Measurements from ENCODE around the gene MED17.
"Not testable (repeated sequence)": the region's sequence is repeated elsewhere in the genome, so short reads cannot be mapped to it uniquely, and the experiment has no call there.

The MED17 gene

GRCh38 chr11:93757924-93758865 lies 25.9 kb upstream of the MED17 start:
- DNase-seq (ENCODE audit: low spot score): no peak

GRCh38 chr11:93759123-93759522 lies 25.0 kb upstream of the MED17 start:
- DNase-seq (ENCODE audit: low spot score): not testable (repeated sequence)

DNA sequence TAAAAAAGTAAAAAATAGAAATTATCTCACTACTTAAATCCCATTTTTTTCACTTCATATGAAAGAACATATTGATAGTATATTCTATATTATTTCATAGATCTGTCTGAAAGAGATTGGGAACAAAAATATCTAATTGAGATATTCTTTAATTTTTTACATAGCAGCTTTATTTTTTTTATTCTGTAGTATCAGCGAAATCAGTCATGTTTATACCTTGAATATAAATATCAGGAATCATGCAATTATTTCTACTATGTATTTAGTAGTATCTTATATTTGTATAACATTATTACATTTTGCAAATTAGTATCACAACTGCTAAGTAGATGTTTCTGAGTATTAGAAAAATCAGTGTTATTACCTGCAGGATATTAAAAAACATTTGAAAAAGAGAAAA lies 22.2 kb upstream of the MED17 start:
- no peak for DNase-seq (ENCODE audit: low spot score)

DNA sequence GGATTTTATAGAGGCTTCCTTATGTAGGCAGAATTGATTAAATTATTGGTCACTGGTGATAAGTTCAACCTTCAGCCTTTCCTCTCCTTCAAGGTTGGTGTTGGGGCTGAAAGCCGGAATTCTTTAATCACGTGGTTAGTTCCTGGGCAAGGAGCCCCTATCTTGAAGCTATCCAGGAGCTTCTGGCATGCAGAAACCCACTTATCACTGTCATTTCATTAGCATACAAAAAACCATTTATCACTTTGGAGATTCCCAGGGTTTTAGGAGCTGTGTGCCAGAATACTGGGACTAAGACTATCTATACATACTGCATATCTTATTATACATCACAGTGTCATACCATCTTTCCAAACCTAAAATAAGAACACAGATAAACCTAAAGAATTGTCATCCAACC lies 18.5 kb upstream of the MED17 start:
- no peak for DNase-seq (ENCODE audit: low spot score)

GRCh38 chr11:93766504-93766903 lies 17.6 kb upstream of the MED17 start:
- DNase-seq (ENCODE audit: low spot score): no peak

DNA sequence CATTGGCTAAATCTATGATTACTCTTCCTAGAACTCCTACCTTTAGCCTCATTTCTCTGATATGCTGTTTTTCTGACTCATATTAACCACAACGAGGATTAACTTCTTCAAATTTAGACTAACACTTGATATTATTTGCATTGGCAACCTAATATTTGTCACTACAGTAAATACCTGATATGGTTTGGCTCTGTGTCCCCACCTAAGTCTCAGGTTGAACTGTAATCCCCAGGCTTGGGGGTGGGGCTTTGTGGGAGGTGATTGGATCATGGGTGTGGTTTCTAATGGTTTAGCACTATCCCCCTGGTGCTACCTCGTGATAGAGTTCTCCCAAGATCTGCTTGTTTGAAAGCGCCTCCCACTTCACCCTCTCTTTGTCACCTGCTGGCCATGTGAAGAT lies 17.1 kb upstream of the MED17 start:
- no peak for DNase-seq (ENCODE audit: low spot score)

GRCh38 chr11:93770160-93770559 lies 13.9 kb upstream of the MED17 start:
- no peak for DNase-seq (ENCODE audit: low spot score)

GRCh38 chr11:93772123-93772522 lies 12.0 kb upstream of the MED17 start:
- DNase-seq (ENCODE audit: low spot score): no peak

DNA sequence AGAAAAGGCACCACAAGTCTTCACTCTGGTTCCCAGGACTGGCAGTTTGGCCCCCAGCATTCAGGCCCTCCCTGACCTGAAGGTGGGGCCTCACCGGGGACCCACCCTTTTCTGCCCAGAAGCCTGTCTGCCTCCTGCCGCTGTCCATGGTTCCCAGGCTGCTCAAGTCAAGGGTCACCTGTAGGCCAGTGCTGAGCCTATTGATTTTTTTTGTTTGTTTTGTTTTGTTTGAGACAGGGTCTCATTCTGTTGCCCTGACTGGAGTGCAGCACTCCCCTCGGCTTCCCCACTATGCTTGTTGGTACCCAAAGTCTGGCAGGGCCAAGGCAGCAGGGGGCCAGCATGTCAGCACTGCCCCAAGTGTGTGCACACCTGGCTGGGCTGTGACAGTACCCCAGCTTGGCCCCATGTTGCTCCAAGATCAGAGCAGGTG lies 11.0 kb upstream of the MED17 start:
- DNase-seq (ENCODE audit: low spot score): no peak

- no peak for DNase-seq (ENCODE audit: low spot score)
Measured at GRCh38 chr11:93773601-93774200, 10.4 kb upstream of the MED17 start.

- not testable (repeated sequence) for DNase-seq (ENCODE audit: low spot score)
Measured at GRCh38 chr11:93774560-93774959, 9.5 kb upstream of the MED17 start.

DNA sequence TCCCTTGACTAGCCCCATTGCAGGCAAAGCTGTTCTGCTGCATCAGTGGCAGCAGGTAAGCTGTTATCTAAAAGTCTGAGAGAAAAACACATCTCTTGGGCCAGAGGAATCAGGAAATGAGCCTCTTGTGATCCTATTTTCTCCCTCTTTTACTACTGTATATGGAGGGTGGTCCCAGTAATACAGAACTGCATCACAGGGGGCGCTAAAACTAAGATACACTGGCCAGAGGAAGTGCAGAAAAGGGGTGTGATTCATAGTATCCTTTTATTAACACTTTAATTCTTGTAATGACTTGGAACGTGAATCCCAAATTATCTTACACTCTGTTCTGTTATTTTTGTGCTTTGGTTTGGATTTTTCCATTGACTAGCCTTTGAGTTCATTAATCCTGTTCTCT lies 8.8 kb upstream of the MED17 start:
- peak; percentile 12 for DNase-seq (ENCODE audit: low spot score)

DNA sequence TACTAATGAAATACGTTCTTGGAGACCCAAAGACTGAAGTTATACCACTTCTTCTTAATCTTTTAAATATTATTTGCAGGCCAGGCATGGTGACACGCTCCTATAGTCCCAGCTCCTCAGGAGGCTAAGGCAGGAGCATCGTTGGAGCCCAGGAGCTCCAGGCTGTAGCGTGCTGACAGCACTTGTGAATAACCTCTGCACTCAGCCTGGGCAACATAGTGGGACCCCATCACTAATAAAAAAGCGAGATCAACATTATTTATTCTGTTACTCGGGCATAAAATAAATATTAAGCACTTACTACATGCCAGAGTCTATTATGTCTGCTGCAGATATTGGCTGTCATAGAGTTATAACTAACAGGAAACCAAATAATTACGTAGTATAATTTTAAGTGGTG lies 720 bp upstream of the MED17 start:
- no peak for DNase-seq (ENCODE audit: low spot score)

DNA sequence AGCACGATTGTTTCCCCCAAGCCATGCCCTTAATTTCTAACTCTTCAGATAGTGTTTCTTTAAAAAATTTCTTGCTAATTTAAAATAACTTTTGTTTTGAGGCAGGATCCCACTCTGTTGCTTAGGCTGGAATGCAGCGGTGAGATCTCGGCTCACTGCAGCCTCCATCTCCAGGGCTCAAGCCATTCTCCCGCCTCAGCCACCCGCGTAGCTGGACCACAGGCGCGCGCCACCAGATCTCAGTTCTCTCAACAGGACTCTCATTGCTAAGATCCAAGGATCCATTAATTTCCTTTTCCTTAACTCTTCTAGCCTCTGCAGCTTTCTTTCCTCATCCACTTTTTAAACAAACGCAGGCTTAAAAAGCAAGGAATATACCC lies 327 bp upstream of the MED17 start:
- DNase-seq (ENCODE audit: low spot score): no peak

- no peak for DNase-seq (ENCODE audit: low spot score)
Measured at GRCh38 chr11:93784935-93785360, 866 bp downstream of the MED17 start.

DNA sequence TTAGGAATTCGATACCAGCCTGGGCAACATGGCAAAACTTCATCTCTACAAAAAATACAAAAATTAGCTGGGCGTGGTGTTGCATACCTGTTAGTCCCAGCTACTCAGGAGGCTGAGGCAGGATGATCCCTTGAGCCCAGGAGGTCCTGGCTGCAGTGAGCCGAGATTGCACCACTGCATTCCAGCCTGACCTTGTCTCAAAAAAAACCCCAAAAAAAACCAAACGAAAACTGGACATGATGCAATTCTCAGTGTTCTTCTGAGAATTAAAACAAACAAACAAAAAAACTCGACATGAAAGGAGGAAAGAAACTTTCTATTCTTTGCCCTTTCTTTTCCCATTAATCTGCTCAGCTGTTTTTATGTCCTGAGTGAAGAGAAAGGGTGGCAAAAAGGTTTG lies 7.4 kb downstream of the MED17 start:
- DNase-seq (ENCODE audit: low spot score): no peak

GRCh38 chr11:93796441-93797231 lies 12.6 kb downstream of the MED17 start:
- no peak for DNase-seq (ENCODE audit: low spot score)

GRCh38 chr11:93801366-93801765 lies 17.3 kb downstream of the MED17 start:
- DNase-seq (ENCODE audit: low spot score): no peak

DNA sequence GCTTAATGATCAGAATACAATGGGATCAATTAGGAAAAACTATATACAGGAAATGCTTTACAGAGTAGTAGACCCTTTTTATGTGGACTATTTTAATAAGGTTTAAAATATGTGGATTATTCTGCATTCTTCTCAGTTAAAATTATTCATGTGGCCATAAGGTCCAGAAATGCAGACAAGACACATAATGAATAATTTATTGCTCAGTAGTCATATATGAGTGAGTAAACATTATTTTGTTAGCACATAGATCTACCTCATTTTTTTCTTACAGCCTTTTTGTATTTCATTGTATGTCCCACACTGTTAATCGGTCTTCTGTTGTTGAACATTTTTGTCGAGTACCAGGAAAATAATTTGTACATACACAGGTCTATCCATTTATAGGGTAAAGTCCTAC lies 20.8 kb downstream of the MED17 start:
- no peak for DNase-seq (ENCODE audit: low spot score)

- DNase-seq (ENCODE audit: low spot score): no peak
Measured at GRCh38 chr11:93807980-93808379, 23.9 kb downstream of the MED17 start.

GRCh38 chr11:93813974-93814373 lies 29.9 kb downstream of the MED17 start:
- no peak for DNase-seq (ENCODE audit: low spot score)

DNA sequence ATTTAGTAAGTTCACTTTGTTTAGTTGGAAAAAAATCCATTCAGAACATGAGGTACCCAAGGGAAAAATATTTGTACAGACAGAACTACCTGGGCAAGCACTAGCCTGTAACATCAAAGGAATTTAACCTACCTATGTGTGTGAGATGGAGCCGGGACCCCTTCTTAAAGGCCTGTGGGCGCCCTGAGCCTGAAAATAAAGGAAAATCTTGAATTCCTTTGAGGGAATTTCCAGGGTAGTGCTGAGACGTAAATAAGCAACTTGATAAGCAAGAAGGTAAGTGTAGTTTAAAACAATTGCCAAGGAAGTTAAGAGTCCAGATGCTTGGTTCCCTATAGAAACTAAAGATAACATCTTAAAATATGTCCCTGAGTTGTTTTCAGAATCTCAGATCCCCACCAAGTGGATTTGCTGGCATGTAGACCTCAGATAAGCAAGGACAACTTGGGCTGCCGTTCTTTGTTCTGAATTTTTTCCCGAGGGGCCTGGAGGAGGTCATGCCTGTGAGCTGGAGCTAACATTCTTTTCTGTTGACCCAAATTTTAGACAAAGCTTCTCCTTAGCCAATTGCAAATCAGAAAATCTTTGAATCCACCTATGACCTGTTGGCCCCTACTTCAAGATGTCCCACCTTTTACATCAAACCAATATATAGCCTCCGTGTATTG lies 31.0 kb downstream of the MED17 start:
- no peak for DNase-seq (ENCODE audit: low spot score)

Data from HuH-7 (cell line).